PC-9 (cell line): ENCODE data around the gene MAP3K5.

Experiments used
- EZH2 ChIP-seq: fragments of 200-600 bp; sonication (generic); IDR thresholded peaks from 2 replicates; pipeline ENCODE4 v1.8.0; 2017; ENCODE audit warnings: antibody characterized with exemption, low read depth
- TF ChIP-seq, protein P1 (sequence below): fragments of 200-600 bp; sonication (generic); conservative IDR thresholded peaks from 2 replicates; pipeline ENCODE4 v1.6.1; 2017; ENCODE audit warnings: mixed run types, antibody characterized with exemption, mild to moderate bottlenecking, moderate library complexity

GRCh38 chr6:136538836-136539235 is 253.4 kb downstream of the MAP3K5 start:
- TF ChIP-seq, protein P1, sequence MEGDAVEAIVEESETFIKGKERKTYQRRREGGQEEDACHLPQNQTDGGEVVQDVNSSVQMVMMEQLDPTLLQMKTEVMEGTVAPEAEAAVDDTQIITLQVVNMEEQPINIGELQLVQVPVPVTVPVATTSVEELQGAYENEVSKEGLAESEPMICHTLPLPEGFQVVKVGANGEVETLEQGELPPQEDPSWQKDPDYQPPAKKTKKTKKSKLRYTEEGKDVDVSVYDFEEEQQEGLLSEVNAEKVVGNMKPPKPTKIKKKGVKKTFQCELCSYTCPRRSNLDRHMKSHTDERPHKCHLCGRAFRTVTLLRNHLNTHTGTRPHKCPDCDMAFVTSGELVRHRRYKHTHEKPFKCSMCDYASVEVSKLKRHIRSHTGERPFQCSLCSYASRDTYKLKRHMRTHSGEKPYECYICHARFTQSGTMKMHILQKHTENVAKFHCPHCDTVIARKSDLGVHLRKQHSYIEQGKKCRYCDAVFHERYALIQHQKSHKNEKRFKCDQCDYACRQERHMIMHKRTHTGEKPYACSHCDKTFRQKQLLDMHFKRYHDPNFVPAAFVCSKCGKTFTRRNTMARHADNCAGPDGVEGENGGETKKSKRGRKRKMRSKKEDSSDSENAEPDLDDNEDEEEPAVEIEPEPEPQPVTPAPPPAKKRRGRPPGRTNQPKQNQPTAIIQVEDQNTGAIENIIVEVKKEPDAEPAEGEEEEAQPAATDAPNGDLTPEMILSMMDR, result no peak
- TF ChIP-seq EZH2, result no peak
